ENCODE data around the gene PDE2A. TPM values are rescaled to one million over a fixed set of nuclear protein-coding genes. Genes with fewer than 3 reads are reported as not detected.

PDE2A gene
- total RNA-seq, 1 donor from 2014 or later: 65.9 TPM

DNA sequence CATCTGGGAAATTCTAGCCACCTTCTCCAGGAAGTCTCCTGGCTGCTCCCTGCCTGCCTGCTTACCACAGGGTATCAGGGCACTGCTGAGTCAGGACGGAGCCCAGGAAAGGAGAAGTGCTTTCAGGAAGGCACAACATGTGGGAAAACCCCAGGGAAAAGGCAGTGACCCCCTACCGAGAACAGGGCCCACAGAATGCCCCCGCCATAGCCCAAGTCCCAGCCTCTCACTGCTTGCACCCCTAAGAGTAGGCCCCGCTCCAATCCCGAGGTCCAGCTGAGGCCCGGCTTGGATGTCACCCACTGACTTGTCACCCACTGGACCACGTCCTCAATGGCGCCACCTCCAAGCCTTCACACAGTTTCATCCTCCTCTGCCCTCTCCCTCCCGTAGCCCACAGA is 43.9 kb upstream of the PDE2A start:
- peaks cover 7% of the 10 kb centered on the region for H3K27me3 Mint-ChIP-seq (ENCODE audit: unreplicated experiment)
- TF ChIP-seq, protein P1, sequence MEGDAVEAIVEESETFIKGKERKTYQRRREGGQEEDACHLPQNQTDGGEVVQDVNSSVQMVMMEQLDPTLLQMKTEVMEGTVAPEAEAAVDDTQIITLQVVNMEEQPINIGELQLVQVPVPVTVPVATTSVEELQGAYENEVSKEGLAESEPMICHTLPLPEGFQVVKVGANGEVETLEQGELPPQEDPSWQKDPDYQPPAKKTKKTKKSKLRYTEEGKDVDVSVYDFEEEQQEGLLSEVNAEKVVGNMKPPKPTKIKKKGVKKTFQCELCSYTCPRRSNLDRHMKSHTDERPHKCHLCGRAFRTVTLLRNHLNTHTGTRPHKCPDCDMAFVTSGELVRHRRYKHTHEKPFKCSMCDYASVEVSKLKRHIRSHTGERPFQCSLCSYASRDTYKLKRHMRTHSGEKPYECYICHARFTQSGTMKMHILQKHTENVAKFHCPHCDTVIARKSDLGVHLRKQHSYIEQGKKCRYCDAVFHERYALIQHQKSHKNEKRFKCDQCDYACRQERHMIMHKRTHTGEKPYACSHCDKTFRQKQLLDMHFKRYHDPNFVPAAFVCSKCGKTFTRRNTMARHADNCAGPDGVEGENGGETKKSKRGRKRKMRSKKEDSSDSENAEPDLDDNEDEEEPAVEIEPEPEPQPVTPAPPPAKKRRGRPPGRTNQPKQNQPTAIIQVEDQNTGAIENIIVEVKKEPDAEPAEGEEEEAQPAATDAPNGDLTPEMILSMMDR (IDR thresholded peaks at IDR 0.05; ENCODE audit: unreplicated experiment): no peak
- H3K4me1 Mint-ChIP-seq (ENCODE audit: unreplicated experiment): peaks cover 34% of the 10 kb centered on the region
- no peak overlapping the region for H3K4me3 Mint-ChIP-seq (ENCODE audit: unreplicated experiment)
- no peak for DNase-seq (ENCODE audit: low spot score)
- H3K9me3 Mint-ChIP-seq (ENCODE audit: unreplicated experiment): no peaks in the 10 kb centered on the region
- H3K36me3 Mint-ChIP-seq (ENCODE audit: low read depth, unreplicated experiment): peaks cover 10% of the 10 kb centered on the region
- peak overlapping the region; percentile 48 for H3K27ac Mint-ChIP-seq (ENCODE audit: unreplicated experiment)

DNA sequence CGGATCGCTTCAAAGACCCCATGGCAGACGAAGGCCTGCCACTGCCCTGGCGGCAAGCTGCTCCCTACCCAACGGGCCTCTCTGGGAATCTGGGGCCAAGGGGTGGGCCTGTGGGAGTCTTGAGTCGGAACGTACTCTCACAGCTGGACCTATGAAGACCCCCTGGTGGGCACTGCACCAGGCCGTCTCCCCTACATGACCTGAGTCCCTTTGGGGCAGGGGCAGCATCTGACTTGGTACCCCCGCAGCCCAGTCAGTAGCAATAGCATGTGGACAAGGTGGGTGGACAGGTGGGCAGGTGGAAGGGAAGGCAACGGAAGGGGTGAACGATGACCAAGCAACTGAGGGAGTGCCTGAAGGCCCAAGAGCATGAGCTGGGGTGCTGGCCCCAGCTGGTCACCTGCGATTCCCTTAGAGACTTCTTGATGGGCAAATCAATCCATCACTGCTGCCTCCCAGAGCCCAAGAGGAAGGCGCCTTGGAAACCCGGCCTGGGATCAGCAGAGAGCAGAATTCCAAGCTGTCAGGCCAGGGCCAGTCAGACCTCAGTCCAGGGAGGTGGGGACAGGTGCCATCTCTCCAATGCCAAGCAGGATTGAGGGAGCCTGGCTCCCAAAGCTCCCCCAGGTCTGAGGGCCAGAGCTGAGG is 42.7 kb upstream of the PDE2A start:
- no peak for DNase-seq (ENCODE audit: low spot score)
- H3K4me1 Mint-ChIP-seq (ENCODE audit: unreplicated experiment): peaks cover 28% of the 10 kb centered on the region
- peaks cover 11% of the 10 kb centered on the region for H3K36me3 Mint-ChIP-seq (ENCODE audit: low read depth, unreplicated experiment)
- no peak overlapping the region for H3K4me3 Mint-ChIP-seq (ENCODE audit: unreplicated experiment)
- no peak overlapping the region for H3K27ac Mint-ChIP-seq (ENCODE audit: unreplicated experiment)
- TF ChIP-seq, protein P1 (IDR thresholded peaks at IDR 0.05; ENCODE audit: unreplicated experiment): no peak
- H3K27me3 Mint-ChIP-seq (ENCODE audit: unreplicated experiment): peaks cover 9% of the 10 kb centered on the region
- no peaks in the 10 kb centered on the region for H3K9me3 Mint-ChIP-seq (ENCODE audit: unreplicated experiment)

DNA sequence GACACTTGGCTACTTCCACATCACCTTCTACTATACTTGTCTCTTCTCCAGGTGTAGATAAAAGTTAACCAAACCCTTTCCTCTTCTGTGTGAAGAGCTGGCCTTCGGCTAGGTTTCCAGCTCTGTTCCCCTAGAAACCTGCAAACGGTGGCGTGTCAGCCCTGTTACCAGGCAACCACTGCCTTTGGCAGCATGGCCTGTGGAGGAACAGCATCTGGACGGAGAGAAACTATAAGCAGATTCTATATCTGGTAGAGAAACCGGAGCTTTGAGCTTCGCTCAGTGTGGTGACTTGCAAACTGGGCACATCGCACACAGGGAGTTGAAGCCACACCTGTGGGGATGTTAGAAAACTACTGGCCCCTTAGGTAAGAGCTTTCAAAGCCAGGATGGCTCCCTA is 42.1 kb upstream of the PDE2A start:
- H3K4me1 Mint-ChIP-seq (ENCODE audit: unreplicated experiment): peaks cover 22% of the 10 kb centered on the region

DNA sequence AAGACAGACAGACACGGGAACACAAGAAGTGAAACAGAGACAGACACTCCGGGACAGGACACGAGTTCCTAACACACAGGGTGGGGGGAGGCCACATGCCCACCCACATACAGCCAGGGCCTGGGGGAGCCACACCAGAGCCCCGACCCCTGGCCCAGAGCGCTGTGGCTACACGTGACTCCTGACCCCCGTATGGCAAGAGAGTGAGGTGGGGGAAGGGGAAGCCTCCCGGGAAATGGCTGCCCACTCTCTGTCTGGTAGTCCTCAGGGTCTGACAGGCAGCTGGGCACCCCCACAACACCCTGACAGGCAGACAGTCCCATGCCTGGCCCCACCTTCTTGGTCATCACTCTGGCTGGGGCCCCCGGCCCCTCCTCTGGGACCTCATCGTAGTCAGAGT is 38.6 kb upstream of the PDE2A start:
- no peak for DNase-seq (ENCODE audit: low spot score)
- Mint-ChIP-seq H3K27ac (ENCODE audit: unreplicated experiment) (peak overlapping the region; percentile 58), H3K4me3 (ENCODE audit: unreplicated experiment) (no peak overlapping the region), H3K9me3 (ENCODE audit: unreplicated experiment) (no peaks in the 10 kb centered on the region), H3K36me3 (ENCODE audit: low read depth, unreplicated experiment) (peaks cover 18% of the 10 kb centered on the region), H3K27me3 (ENCODE audit: unreplicated experiment) (peaks cover 9% of the 10 kb centered on the region), H3K4me1 (ENCODE audit: unreplicated experiment) (peaks cover 2% of the 10 kb centered on the region)
- TF ChIP-seq, protein P1 (IDR thresholded peaks at IDR 0.05; ENCODE audit: unreplicated experiment): no peak

More for the DNA sequence above, 42.1 kb upstream of the PDE2A start:
- Mint-ChIP-seq H3K4me3 (ENCODE audit: unreplicated experiment) (no peak overlapping the region), H3K27me3 (ENCODE audit: unreplicated experiment) (peaks cover 10% of the 10 kb centered on the region), H3K9me3 (ENCODE audit: unreplicated experiment) (no peaks in the 10 kb centered on the region), H3K36me3 (ENCODE audit: low read depth, unreplicated experiment) (peaks cover 12% of the 10 kb centered on the region), H3K27ac (ENCODE audit: unreplicated experiment) (peak overlapping the region; percentile 64)
- TF ChIP-seq, protein P1 (IDR thresholded peaks at IDR 0.05; ENCODE audit: unreplicated experiment): no peak
- DNase-seq (ENCODE audit: low spot score): no peak

DNA sequence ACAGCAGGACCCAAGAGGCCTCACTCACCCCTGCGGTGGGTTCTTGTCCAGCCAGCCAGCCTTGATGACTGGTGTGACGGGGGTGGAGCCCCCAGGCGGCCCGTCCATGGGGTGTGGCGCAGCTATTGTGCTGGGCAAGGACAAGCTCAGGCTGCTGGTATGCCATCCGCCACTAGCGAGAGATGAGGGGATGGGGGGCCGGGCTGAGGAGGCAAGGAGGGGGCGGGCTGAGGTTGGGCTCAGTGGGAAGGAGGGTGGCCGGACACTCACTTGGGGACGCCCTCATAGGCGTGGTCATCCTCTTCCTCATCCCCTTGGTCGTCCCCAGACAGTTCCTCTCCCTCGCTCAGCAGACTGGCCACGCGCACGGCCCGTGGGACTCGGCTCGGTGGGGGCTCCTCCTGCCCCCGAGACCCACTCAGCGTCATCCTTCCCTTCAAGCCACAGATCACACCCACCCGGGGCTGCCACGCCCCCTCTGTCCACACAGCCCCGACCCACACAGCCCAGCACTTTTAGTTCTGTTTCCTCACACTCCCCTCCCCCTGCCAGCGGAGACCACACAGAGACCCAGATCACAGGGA is 38.0 kb upstream of the PDE2A start:
- no peak for DNase-seq (ENCODE audit: low spot score)
- H3K4me1 Mint-ChIP-seq (ENCODE audit: unreplicated experiment): peaks cover 8% of the 10 kb centered on the region
- H3K36me3 Mint-ChIP-seq (ENCODE audit: low read depth, unreplicated experiment): peaks cover 20% of the 10 kb centered on the region
- no peak overlapping the region for H3K4me3 Mint-ChIP-seq (ENCODE audit: unreplicated experiment)
- H3K27me3 Mint-ChIP-seq (ENCODE audit: unreplicated experiment): peaks cover 11% of the 10 kb centered on the region
- H3K9me3 Mint-ChIP-seq (ENCODE audit: unreplicated experiment): no peaks in the 10 kb centered on the region
- TF ChIP-seq, protein P1 (IDR thresholded peaks at IDR 0.05; ENCODE audit: unreplicated experiment): no peak
- H3K27ac Mint-ChIP-seq (ENCODE audit: unreplicated experiment): peak overlapping the region; percentile 58
